Panc1 (cell line): ENCODE measurements around the gene MYO18B. TPM values are rescaled to one million over a fixed set of nuclear protein-coding genes. Genes with fewer than 3 reads are reported as not detected.

Source experiments
- ATAC-seq: fragments of 200-7000 bp; cut with Tn5 transposase; 2 replicates; pipeline ENCODE4 v1.9.1; 2020; ENCODE audit warnings: mild to moderate bottlenecking, moderate library complexity
- BruUV-seq: library from RNA; stranded (reverse); fragments of 400-500 nt; replicated peaks from 2 replicates; lab custom pipeline; 2021; lab: Mats Ljungman, UMichigan
- CTCF ChIA-PET: fragments of 300-600 bp; sonication (Branson Sonifier 250); formaldehyde crosslinking; loops from one replicate; lab custom pipeline; 2022; ENCODE audit warnings: antibody characterized with exemption; lab: Charles Lee
- POLR2A ChIA-PET: fragments of 300-600 bp; sonication (Branson Sonifier 250); formaldehyde crosslinking; loops from one replicate; lab custom pipeline; 2022; ENCODE audit warnings: antibody characterized with exemption; lab: Charles Lee
- DNase-seq: peaks from one replicate; pipeline ENCODE4 v3.0.0-alpha.2; 2010; ENCODE audit warnings: low read depth, low spot score
- H3K27ac ChIP-seq: 2 replicates; pipeline ENCODE4 v1.5.1; 2011; ENCODE audit warnings: mild to moderate bottlenecking, low read length, inconsistent platforms
- H3K27me3 ChIP-seq: fragments of 200-500 bp; sonication (Bioruptor generic); 2 replicates; pipeline ENCODE4 v1.6.0; 2014; ENCODE audit warnings: low read length, inconsistent platforms; ENCODE audit not compliant: control insufficient read depth, insufficient read depth
- H3K36me3 ChIP-seq: fragments of 200-500 bp; sonication (Bioruptor generic); 2 replicates; pipeline ENCODE4 v1.5.1; 2014; ENCODE audit warnings: inconsistent platforms, mild to moderate bottlenecking, low read length, moderate library complexity; ENCODE audit not compliant: control insufficient read depth, insufficient read depth
- H3K4me1 ChIP-seq: 2 replicates; pipeline ENCODE4 v1.5.1; 2011; ENCODE audit warnings: inconsistent platforms, mild to moderate bottlenecking, low read length, moderate library complexity; ENCODE audit not compliant: control insufficient read depth, insufficient read depth
- H3K4me3 ChIP-seq, 2 experiments: 2 replicates each; pipeline ENCODE4 v1.5.1; 2011 to 2012; ENCODE audit warnings: low read depth in 2 of 2, low read length in 2 of 2, mild to moderate bottlenecking in 2 of 2, inconsistent platforms in 1 of 2, moderate library complexity in 1 of 2
- H3K9me3 ChIP-seq: fragments of 200-500 bp; sonication (Bioruptor generic); 2 replicates; pipeline ENCODE4 v1.5.1; 2014; ENCODE audit warnings: low read depth, mild to moderate bottlenecking, inconsistent platforms, low read length, moderate library complexity; ENCODE audit not compliant: control insufficient read depth, insufficient read depth
- POLR2AphosphoS5 ChIP-seq: IDR thresholded peaks from 2 replicates; pipeline ENCODE4 v1.6.1; 2012; ENCODE audit warnings: mild to moderate bottlenecking, low read depth, low read length, moderate library complexity
- SIN3A ChIP-seq: IDR thresholded peaks from 2 replicates; pipeline ENCODE4 v1.6.1; 2012; ENCODE audit warnings: low read depth, mild to moderate bottlenecking, low read length, moderate library complexity, borderline replicate concordance; ENCODE audit not compliant: insufficient read depth
- TCF7L2 ChIP-seq: IDR thresholded peaks from 2 replicates; pipeline ENCODE4 v1.6.1; 2011; ENCODE audit warnings: mild to moderate bottlenecking, low read depth, low read length, inconsistent platforms
- in situ Hi-C: cut with HindIII; loops from 2 replicates; pipeline ENCODE4 v1.10.0; 2016; ENCODE audit warnings: low sequenced_read_pairs, low pct_unique_long_range_greater_than_20kb
- intact Hi-C: fragments of 100-400 bp; cut with micrococcal nuclease; formaldehyde crosslinking; loops from one replicate; pipeline ENCODE4 v1.10.0; 2022; ENCODE audit not compliant: unreplicated experiment
- total RNA-seq: library from RNA; stranded (reverse); gene quantifications from one replicate; pipeline ENCODE4 v1.2.1, GENCODE V29; 2021; ENCODE audit not compliant: unreplicated experiment
- TF ChIP-seq, protein P1 (sequence below), 2 experiments: IDR thresholded peaks; 2 replicates each; pipeline ENCODE4 v1.6.1; 2011 to 2012; ENCODE audit warnings: low read depth in 2 of 2, control low read depth in 1 of 2, low read length in 1 of 2, mild to moderate bottlenecking in 1 of 2, moderate library complexity in 1 of 2; ENCODE audit not compliant: insufficient read depth in 1 of 2
- TF ChIP-seq, protein P2 (sequence below): fragments of 450-650 bp; IDR thresholded peaks from 2 replicates; pipeline ENCODE4 v1.5.1; 2017; ENCODE audit warnings: mild to moderate bottlenecking

Gene MYO18B
- total RNA-seq, 1 experiment from 2014 or later: not detected

- CTCF ChIA-PET: no interaction called here
- H3K4me1 ChIP-seq: no peaks in the 10 kb centered on the region
- BruUV-seq: no TSS peak
- intact Hi-C loops: no loop called here
- POLR2A ChIA-PET: no interaction called here
- H3K9me3 ChIP-seq: no peaks in the 10 kb centered on the region
- no peaks in the 10 kb centered on the region for H3K36me3 ChIP-seq
- in situ Hi-C loops: no loop called here
- TF ChIP-seq, protein P1, sequence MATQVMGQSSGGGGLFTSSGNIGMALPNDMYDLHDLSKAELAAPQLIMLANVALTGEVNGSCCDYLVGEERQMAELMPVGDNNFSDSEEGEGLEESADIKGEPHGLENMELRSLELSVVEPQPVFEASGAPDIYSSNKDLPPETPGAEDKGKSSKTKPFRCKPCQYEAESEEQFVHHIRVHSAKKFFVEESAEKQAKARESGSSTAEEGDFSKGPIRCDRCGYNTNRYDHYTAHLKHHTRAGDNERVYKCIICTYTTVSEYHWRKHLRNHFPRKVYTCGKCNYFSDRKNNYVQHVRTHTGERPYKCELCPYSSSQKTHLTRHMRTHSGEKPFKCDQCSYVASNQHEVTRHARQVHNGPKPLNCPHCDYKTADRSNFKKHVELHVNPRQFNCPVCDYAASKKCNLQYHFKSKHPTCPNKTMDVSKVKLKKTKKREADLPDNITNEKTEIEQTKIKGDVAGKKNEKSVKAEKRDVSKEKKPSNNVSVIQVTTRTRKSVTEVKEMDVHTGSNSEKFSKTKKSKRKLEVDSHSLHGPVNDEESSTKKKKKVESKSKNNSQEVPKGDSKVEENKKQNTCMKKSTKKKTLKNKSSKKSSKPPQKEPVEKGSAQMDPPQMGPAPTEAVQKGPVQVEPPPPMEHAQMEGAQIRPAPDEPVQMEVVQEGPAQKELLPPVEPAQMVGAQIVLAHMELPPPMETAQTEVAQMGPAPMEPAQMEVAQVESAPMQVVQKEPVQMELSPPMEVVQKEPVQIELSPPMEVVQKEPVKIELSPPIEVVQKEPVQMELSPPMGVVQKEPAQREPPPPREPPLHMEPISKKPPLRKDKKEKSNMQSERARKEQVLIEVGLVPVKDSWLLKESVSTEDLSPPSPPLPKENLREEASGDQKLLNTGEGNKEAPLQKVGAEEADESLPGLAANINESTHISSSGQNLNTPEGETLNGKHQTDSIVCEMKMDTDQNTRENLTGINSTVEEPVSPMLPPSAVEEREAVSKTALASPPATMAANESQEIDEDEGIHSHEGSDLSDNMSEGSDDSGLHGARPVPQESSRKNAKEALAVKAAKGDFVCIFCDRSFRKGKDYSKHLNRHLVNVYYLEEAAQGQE (IDR thresholded peaks at IDR 0.05; ENCODE audit: insufficient read depth in 1 of 2, low read depth in 2 of 2, low read length in 1 of 2): no peak
- TF ChIP-seq SIN3A (no peak), POLR2AphosphoS5 (no peak), TCF7L2 (no peak)
- TF ChIP-seq, protein P2, sequence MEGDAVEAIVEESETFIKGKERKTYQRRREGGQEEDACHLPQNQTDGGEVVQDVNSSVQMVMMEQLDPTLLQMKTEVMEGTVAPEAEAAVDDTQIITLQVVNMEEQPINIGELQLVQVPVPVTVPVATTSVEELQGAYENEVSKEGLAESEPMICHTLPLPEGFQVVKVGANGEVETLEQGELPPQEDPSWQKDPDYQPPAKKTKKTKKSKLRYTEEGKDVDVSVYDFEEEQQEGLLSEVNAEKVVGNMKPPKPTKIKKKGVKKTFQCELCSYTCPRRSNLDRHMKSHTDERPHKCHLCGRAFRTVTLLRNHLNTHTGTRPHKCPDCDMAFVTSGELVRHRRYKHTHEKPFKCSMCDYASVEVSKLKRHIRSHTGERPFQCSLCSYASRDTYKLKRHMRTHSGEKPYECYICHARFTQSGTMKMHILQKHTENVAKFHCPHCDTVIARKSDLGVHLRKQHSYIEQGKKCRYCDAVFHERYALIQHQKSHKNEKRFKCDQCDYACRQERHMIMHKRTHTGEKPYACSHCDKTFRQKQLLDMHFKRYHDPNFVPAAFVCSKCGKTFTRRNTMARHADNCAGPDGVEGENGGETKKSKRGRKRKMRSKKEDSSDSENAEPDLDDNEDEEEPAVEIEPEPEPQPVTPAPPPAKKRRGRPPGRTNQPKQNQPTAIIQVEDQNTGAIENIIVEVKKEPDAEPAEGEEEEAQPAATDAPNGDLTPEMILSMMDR: no peak
- no peak overlapping the region for H3K4me3 ChIP-seq
- ATAC-seq (no peak), DNase-seq (no peak)
- no peak overlapping the region for H3K27ac ChIP-seq
- peaks cover 6% of the 10 kb centered on the region; the same call in 1 of the 2 replicates for H3K27me3 ChIP-seq
These were observed 187.4 kb downstream of the MYO18B start for GRCh38 chr22:25929321-25929878.

GRCh38 chr22:25930083-25930482 is 188.1 kb downstream of the MYO18B start:
- Histone ChIP-seq H3K4me3 (no peak overlapping the region), H3K27me3 (peaks cover 6% of the 10 kb centered on the region; the same call in 1 of the 2 replicates), H3K4me1 (no peaks in the 10 kb centered on the region), H3K27ac (no peak overlapping the region), H3K9me3 (no peaks in the 10 kb centered on the region), H3K36me3 (no peaks in the 10 kb centered on the region)
- no peak for ATAC-seq
- in situ Hi-C loops: no loop called here
- POLR2A ChIA-PET: no interaction called here
- intact Hi-C loops: no loop called here
- TF ChIP-seq POLR2AphosphoS5: no peak
- TF ChIP-seq, protein P2: no peak
- no peak for TF ChIP-seq TCF7L2
- no peak for TF ChIP-seq SIN3A
- TF ChIP-seq, protein P1 (IDR thresholded peaks at IDR 0.05; ENCODE audit: insufficient read depth in 1 of 2, low read depth in 2 of 2, low read length in 1 of 2): no peak
- no peak for DNase-seq
- CTCF ChIA-PET: no interaction called here
- no TSS peak for BruUV-seq
